Suprapubic skin (tissue), 4 donors: ENCODE data around the gene NRN1. TPM values are rescaled to one million over a fixed set of nuclear protein-coding genes. Genes with fewer than 3 reads are reported as not detected.

ENCODE experiments used
- DNase-seq, 2 donors: peaks; one replicate each; pipeline ENCODE4 v3.0.0-alpha.2; 2019; ENCODE audit warnings: low spot score in 2 of 2
- H3K27ac ChIP-seq: fragments of 200-600 bp; sonication (generic); one replicate; pipeline ENCODE4 v1.5.1; 2019
- H3K27me3 ChIP-seq: fragments of 200-600 bp; sonication (generic); one replicate; pipeline ENCODE4 v1.5.1; 2019
- H3K36me3 ChIP-seq: fragments of 200-600 bp; sonication (generic); one replicate; pipeline ENCODE4 v1.5.1; 2019
- H3K4me1 ChIP-seq: fragments of 200-600 bp; sonication (generic); one replicate; pipeline ENCODE4 v1.5.1; 2019
- H3K4me3 ChIP-seq: fragments of 200-600 bp; sonication (generic); one replicate; pipeline ENCODE4 v1.5.1; 2019; ENCODE audit warnings: mild to moderate bottlenecking
- H3K9me3 ChIP-seq: fragments of 200-600 bp; sonication (generic); one replicate; pipeline ENCODE4 v1.5.1; 2019
- EP300 ChIP-seq: sonication (generic); formaldehyde crosslinking; IDR thresholded peaks from one replicate; pipeline ENCODE4 v1.6.1; 2017; ENCODE audit warnings: antibody characterized with exemption
- POLR2A ChIP-seq, 2 donors: fragments of 450-650 bp; IDR thresholded peaks; one replicate each; pipeline ENCODE4 v1.6.1; 2017; ENCODE audit warnings: antibody characterized with exemption in 2 of 2, mild to moderate bottlenecking in 2 of 2, moderate library complexity in 2 of 2
- POLR2AphosphoS5 ChIP-seq, 3 donors: sonication (generic); formaldehyde crosslinking; IDR thresholded peaks; one replicate each; pipeline ENCODE4 v1.6.1; 2017; ENCODE audit warnings: antibody characterized with exemption in 3 of 3
- WGBS: methylation state at CpG from one replicate; pipeline ENCODE4 v1.1.5; 2018; 5-methylcytosine and 5-hydroxymethylcytosine counted together
- total RNA-seq, 4 donors: library from RNA; depleted of rRNA; stranded (reverse); fragments of >200 nt; gene quantifications; one replicate each; pipeline ENCODE4 v1.1.0, GENCODE V29; 2016
- TF ChIP-seq, protein P1 (sequence below), 2 donors: fragments of 200-600 bp in 1 of 2; fragments of 450-650 bp in 1 of 2; sonication (generic) in 1 of 2; IDR thresholded peaks; one replicate each; pipeline ENCODE4 v1.5.1; 2016 to 2019; ENCODE audit warnings: antibody characterized with exemption in 2 of 2, mild to moderate bottlenecking in 1 of 2, moderate library complexity in 1 of 2

Gene NRN1
- total RNA-seq, 4 donors from 2014 or later = 5.1 to 16.1 (median 8.8) TPM

DNA sequence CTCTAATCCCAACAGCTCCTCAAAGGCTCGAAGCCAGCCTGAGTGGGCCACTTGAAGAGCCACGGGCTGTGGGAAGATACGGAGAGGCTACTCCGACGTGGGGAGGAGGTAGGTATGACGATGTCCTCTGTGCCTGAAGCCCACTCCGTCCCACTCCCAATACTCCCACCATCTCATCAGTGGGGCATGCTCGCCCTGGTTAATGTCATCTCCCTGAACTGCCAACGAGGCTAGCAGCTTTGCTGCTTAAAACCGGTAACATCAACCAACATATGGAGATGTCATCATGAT, 11.1 kb downstream of the NRN1 start:
- H3K4me1 ChIP-seq = peaks cover 45% of the 10 kb centered on the region
- peak overlapping the region; percentile 72 for H3K4me3 ChIP-seq
- 29% methylated on average over 10 of the region's 10 CpGs for WGBS
- H3K9me3 ChIP-seq = no peaks in the 10 kb centered on the region
- no peaks in the 10 kb centered on the region for H3K36me3 ChIP-seq
- peaks cover 85% of the 10 kb centered on the region for H3K27me3 ChIP-seq
- peak overlapping the region; percentile 81 for H3K27ac ChIP-seq
- TF ChIP-seq POLR2A (IDR thresholded peaks at IDR 0.05) (no peak), EP300 (no peak), POLR2AphosphoS5 (IDR thresholded peaks at IDR 0.05) (no peak)
- TF ChIP-seq, protein P1, sequence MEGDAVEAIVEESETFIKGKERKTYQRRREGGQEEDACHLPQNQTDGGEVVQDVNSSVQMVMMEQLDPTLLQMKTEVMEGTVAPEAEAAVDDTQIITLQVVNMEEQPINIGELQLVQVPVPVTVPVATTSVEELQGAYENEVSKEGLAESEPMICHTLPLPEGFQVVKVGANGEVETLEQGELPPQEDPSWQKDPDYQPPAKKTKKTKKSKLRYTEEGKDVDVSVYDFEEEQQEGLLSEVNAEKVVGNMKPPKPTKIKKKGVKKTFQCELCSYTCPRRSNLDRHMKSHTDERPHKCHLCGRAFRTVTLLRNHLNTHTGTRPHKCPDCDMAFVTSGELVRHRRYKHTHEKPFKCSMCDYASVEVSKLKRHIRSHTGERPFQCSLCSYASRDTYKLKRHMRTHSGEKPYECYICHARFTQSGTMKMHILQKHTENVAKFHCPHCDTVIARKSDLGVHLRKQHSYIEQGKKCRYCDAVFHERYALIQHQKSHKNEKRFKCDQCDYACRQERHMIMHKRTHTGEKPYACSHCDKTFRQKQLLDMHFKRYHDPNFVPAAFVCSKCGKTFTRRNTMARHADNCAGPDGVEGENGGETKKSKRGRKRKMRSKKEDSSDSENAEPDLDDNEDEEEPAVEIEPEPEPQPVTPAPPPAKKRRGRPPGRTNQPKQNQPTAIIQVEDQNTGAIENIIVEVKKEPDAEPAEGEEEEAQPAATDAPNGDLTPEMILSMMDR (IDR thresholded peaks at IDR 0.05) = no peak
- no peak for DNase-seq

DNA sequence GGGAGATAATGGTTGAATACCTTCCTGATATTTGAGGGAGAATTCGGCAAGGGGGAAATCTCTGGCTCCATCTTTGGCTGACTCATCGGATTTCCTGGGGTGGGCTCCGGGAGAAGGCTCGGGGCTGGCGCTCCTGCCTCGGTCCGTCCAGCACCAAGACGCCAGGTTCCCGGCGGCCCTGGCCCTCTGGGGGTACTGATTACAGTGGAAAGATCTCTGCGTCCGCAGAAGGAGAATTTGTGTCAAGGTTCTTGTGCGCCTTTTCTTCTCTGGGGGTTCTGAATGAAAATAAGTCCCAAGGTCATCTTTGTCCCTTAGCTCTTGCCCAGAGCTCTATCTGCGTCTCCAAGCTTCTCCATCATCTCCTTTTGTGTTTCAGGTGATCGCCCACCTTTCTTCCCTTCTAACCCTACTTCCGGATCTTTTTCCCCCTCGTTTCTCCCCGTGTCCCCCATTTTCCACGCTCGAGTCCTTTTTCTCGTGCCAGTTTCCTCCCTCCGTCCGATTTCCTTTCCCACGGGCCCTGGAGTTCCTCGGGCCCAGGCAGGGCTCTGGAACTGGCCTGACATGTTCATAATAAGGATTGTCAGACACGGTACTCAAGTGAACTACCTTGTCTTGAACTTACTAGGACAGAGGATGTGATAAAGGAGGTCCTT, 11.6 kb downstream of the NRN1 start:
- Histone ChIP-seq H3K9me3 (no peaks in the 10 kb centered on the region), H3K36me3 (no peaks in the 10 kb centered on the region), H3K27me3 (peaks cover 82% of the 10 kb centered on the region), H3K4me3 (no peak overlapping the region), H3K4me1 (peaks cover 45% of the 10 kb centered on the region), H3K27ac (no peak overlapping the region)
- no peak for DNase-seq
- WGBS = 52% methylated on average over 26 of the region's 26 CpGs
- TF ChIP-seq, protein P1 (IDR thresholded peaks at IDR 0.05) = no peak
- TF ChIP-seq EP300 = no peak
- TF ChIP-seq POLR2AphosphoS5 (IDR thresholded peaks at IDR 0.05) = no peak
- no peak for TF ChIP-seq POLR2A (IDR thresholded peaks at IDR 0.05)

DNA sequence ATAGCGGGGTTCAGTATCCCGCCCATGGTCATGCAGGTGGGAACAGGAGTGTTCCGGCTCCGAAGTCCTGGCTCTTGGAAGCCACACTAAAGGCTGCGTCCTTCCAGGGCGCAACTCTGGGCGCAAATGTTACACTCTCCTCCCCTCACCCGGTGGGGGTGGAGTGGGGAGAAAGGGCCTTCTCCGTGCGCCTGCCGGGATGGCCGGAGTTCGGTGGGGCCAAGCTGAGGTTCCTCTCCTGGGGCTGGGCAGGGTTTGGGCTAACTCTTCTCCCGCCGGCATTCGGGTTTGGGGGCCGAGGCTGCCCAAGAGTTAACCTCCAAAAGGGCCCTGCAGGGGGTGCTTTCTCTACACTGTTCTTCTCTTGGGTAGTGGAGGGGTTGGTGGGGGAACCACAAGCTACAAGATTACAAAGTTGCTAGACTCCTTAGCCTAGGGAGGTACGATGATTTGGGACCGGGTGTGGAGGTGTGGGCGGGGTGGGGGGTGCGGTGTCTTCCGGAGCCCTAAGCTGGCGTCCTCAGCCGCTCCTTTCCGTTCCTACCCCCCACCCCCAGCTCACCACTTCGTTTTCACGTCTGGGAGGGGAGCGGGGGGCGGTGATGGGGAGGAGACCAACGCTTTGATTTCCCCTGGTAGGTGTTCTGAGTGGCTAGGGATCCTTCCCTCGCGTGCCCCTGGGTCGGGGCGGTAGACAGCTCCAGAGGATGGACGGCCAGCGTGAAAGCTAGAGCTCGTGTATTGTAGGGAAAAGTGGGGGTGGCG, 12.3 kb downstream of the NRN1 start:
- peaks cover 75% of the 10 kb centered on the region for H3K27me3 ChIP-seq
- DNase-seq = no peak

DNA sequence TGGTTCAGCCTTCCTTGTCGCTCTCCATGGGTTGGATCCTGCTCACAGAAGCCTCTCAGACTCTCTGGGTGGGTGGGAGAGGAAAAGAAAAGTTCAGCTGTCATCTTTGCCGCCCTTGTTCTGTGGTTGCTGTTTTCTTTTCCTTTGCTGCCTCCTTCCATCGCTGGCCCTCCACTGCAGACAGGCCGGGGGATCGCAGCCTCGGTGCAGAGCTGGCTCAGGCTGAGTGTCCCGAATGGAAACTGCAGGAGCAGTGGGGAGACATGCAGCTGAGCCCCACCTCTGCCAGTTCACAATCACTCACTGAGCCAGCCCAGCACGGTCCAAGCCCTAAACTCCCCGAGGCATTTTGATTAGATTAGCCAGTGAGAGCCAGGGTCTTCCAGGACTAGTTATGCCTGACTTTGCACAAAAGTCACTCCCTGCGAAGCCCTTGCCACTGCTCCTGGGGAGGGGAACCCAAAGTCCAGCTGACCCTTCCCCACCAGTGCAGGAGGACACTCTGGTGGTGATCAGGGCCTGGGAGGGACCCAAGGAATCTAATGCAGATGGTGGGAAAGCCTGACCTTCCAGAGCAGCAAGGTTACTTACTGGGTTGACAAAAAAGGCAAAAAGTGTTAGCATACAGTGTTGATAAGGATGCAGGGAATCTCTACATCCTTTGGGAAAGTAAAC, 14.0 kb downstream of the NRN1 start:
- 53% methylated on average over 10 of the region's 10 CpGs for WGBS

More for the DNA sequence above, 12.3 kb downstream of the NRN1 start:
- WGBS = 48% methylated on average over 35 of the region's 38 CpGs
- TF ChIP-seq POLR2A (IDR thresholded peaks at IDR 0.05) (no peak), POLR2AphosphoS5 (IDR thresholded peaks at IDR 0.05) (no peak)
- H3K4me3 ChIP-seq = no peak overlapping the region
- H3K27ac ChIP-seq = no peak overlapping the region
- H3K9me3 ChIP-seq = no peaks in the 10 kb centered on the region
- peaks cover 40% of the 10 kb centered on the region for H3K4me1 ChIP-seq
- no peaks in the 10 kb centered on the region for H3K36me3 ChIP-seq

DNA sequence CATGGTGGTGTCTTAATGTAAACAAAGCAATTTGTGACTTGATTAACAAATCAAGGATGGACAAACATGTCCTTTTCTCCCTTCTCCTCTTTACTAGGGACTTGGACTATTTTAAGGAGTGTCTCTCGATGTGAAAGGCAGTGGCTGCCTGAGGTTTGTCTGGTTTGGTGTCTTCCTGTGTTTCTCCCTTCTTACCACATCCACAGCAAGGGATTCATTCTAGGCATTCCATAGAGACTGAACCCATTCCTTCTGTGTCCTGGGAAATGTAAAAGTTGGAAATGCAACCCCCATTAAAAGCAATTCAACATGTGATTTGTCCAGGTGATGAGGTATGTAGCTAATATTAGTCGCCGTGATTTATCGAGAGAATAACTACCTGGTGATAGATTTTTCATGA, 15.9 kb downstream of the NRN1 start:
- TF ChIP-seq, protein P1 (IDR thresholded peaks at IDR 0.05) = no peak
- no peak for TF ChIP-seq EP300
- TF ChIP-seq POLR2A (IDR thresholded peaks at IDR 0.05) = no peak
- no peak for TF ChIP-seq POLR2AphosphoS5 (IDR thresholded peaks at IDR 0.05)
- DNase-seq = no peak
- 86% methylated on average over 4 of the region's 4 CpGs for WGBS

More for the DNA sequence above, 14.0 kb downstream of the NRN1 start:
- DNase-seq = no peak
- Histone ChIP-seq H3K4me3 (no peak overlapping the region), H3K4me1 (peaks cover 22% of the 10 kb centered on the region), H3K27ac (no peak overlapping the region), H3K27me3 (peaks cover 65% of the 10 kb centered on the region), H3K9me3 (no peaks in the 10 kb centered on the region), H3K36me3 (no peaks in the 10 kb centered on the region)
- TF ChIP-seq POLR2A (IDR thresholded peaks at IDR 0.05) = no peak
- TF ChIP-seq, protein P1 (IDR thresholded peaks at IDR 0.05) = no peak
- TF ChIP-seq EP300 = no peak
- TF ChIP-seq POLR2AphosphoS5 (IDR thresholded peaks at IDR 0.05) = no peak

More for the DNA sequence above, 15.9 kb downstream of the NRN1 start:
- Histone ChIP-seq H3K4me1 (peaks cover 3% of the 10 kb centered on the region), H3K27ac (no peak overlapping the region), H3K9me3 (no peaks in the 10 kb centered on the region), H3K36me3 (no peaks in the 10 kb centered on the region), H3K27me3 (peaks cover 52% of the 10 kb centered on the region), H3K4me3 (no peak overlapping the region)
